ENCODE results near the gene HYAL3. TPM values are rescaled to one million over a fixed set of nuclear protein-coding genes. Genes with fewer than 3 reads are reported as not detected.

The HYAL3 gene
- total and polyA plus RNA-seq, 2 of the 8 experiments (the other 6 are each of a cell fraction or from before 2014, with no cell fraction given) = 3.2 to 12.2 TPM

GRCh38 chr3:50242851-50243542 lies 56.2 kb downstream of the HYAL3 start:
- Histone ChIP-seq H2BK120ac (replicated peaks; ENCODE audit: low read depth, low read length) (no peak overlapping the region), H3K79me1 (ENCODE audit: low read depth, low read length) (peaks cover 27% of the 10 kb centered on the region), H2BK12ac (ENCODE audit: low read depth, low read length) (peak overlapping the region; percentile 77), H3K4me2 (ENCODE audit: insufficient read depth in 1 of 2, low read depth in 2 of 2, low read length in 2 of 2) (0 out of 4 replicates have a peak overlapping the region, but pooled peaks of 1 of the 2 experiments have one; percentile 28), H3K4ac (replicated peaks; ENCODE audit: insufficient read length, low read depth, low read length) (peak overlapping the region; percentile 15), H4K5ac (ENCODE audit: insufficient read length, low read depth, low read length) (no peak overlapping the region), H3K4me1 (replicated peaks in 1 of 4; ENCODE audit: control insufficient read depth in 3 of 4, insufficient read depth in 4 of 4, low read length in 3 of 4) (peaks cover 12 to 74% (median 65%) of the 10 kb centered on the region in 4 experiments), H3K14ac (ENCODE audit: insufficient read length) (no peak overlapping the region), H2AK5ac (ENCODE audit: low read depth, low read length) (no peak overlapping the region), H3K27ac (ENCODE audit: low read depth, low read length) (peak overlapping the region; percentile 65), H3K9ac (replicated peaks in 1 of 4; ENCODE audit: extremely low read depth in 1 of 4, low read depth in 3 of 4, low read length in 3 of 4) (no peak overlapping the region), H3K18ac (ENCODE audit: extremely low read depth, low read length) (peak overlapping the region; percentile 44), H4K91ac (replicated peaks; ENCODE audit: insufficient read length, low read length) (peak overlapping the region; percentile 1), H2AFZ (ENCODE audit: low read length) (no peak overlapping the region), H3K36me3 (ENCODE audit: control insufficient read depth in 2 of 4, insufficient read depth in 4 of 4, low read length in 3 of 4) (peaks cover 0 to 3% (median 2%) of the 10 kb centered on the region in 4 experiments; a peak in 2 of 8 replicates), H3K9me3 (ENCODE audit: insufficient read depth in 2 of 2, low read depth in 1 of 2, low read length in 1 of 2) (no peaks in the 10 kb centered on the region), H3K4me3 (ENCODE audit: extremely low read depth in 1 of 4, insufficient read depth in 2 of 4, low read depth in 3 of 4, low read length in 4 of 4) (no peak overlapping the region), H4K20me1 (replicated peaks in 1 of 2; ENCODE audit: control insufficient read depth in 1 of 2, insufficient read depth in 2 of 2, low read length in 2 of 2) (peaks cover 24 to 33% of the 10 kb centered on the region in 2 experiments), H3K79me2 (ENCODE audit: control insufficient read depth in 1 of 2, insufficient read depth in 2 of 2, low read length in 2 of 2) (peaks cover 33 to 91% of the 10 kb centered on the region in 2 experiments), H3K56ac (replicated peaks; ENCODE audit: insufficient read length, low read depth, low read length) (no peak overlapping the region), H3K27me3 (replicated peaks in 1 of 4; ENCODE audit: control insufficient read depth in 3 of 4, extremely low read depth in 1 of 4, insufficient read depth in 3 of 4, low read length in 3 of 4) (no peaks in the 10 kb centered on the region), H2BK15ac (ENCODE audit: low read length) (peak overlapping the region; percentile 99; the same call in 1 of the 2 replicates), H3K23me2 (ENCODE audit: low read depth, low read length) (peaks cover 7% of the 10 kb centered on the region; the same call in 1 of the 2 replicates), H3K23ac (ENCODE audit: insufficient read length) (no peak overlapping the region), H2BK5ac (ENCODE audit: low read depth, low read length) (peak overlapping the region; percentile 98; the same call in 1 of the 2 replicates), H2BK20ac (ENCODE audit: low read length) (no peak overlapping the region; the same call in 1 of the 2 replicates), H4K8ac (ENCODE audit: extremely low read depth, insufficient read depth, low read length) (no peak overlapping the region)
- no peak for DNase-seq (ENCODE audit: low read depth in 1 of 2, low spot score in 2 of 2)
- peak in 1 of 3 experiments; percentile 34; a peak in 2 of 4 replicates for TF ChIP-seq CTCF (IDR thresholded peaks at IDR 0.05; ENCODE audit: control extremely low read depth in 1 of 3, insufficient read depth in 1 of 3, low read depth in 1 of 3, low read length in 3 of 3)
- no peak for TF ChIP-seq POU5F1 (IDR thresholded peaks at IDR 0.05; ENCODE audit: low read depth, low read length)
- WGBS, 2 experiments (ENCODE audit: extremely low coverage in 1 of 2, insufficient coverage in 1 of 2, insufficient read length in 1 of 2, insufficient replicate concordance in 2 of 2, low coverage in 1 of 2, low lambda C conversion rate in 2 of 2, missing lambda C conversion rate in 1 of 2) = 77% methylated on average over 14 of the region's 14 CpGs; no CpG with 5 or more reads in 1 of the 2 experiments
- FAIRE-seq = no peak
- ChIA-PET CTCF (ENCODE audit: partially characterized antibody) (interaction anchor here (1.3 to 53.5 kb wide), 5 partner anchors 16 to 123 kb away, joined by 3 to 2149 read pairs (median 121); partner anchors contain the start of genes GNAI2, GNAT1, LSMEM2 and SEMA3B), POLR2A (ENCODE audit: partially characterized antibody) (interaction anchor here (1.1 to 3.4 kb wide), 8 partner anchors 8 to 52 kb away, joined by 3 to 22 read pairs (median 4); partner anchors contain the start of gene GNAT1)

Data from H1 (cell line).